Measurements from ENCODE around the gene TOR1B. TPM values are rescaled to one million over a fixed set of nuclear protein-coding genes. Genes with fewer than 3 reads are reported as not detected.
A peak's percentile ranks its signal among the peaks of the same experiment; 100 is the strongest.

The TOR1B gene
- polyA plus RNA-seq, 3 donors from 2014 or later: 23.2 to 45.1 (median 25.8) TPM

DNA sequence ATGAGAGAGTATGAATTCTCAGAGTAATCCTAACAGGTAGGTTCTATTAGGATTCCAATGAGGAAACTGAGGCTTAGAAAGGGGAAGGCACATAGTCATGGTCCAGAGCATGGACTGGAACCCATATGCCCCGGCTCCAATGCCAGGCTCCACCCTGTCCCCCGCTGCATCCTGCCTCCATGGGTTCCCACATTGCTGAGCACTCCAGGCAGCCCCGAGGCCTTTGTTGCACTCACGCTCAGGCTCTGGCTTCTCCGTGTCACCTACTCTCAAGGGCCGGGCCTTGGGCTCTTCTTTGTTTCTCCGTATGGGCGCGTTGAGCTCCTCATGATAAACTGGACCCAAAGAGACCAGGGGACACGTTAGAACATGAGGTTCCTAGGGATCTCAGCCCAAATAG, 26.0 kb downstream of the TOR1B start:
- Mint-ChIP-seq H3K36me3 (peaks cover 11 to 35% (median 20%) of the 10 kb centered on the region in 3 donors), H3K9me3 (no peaks in the 10 kb centered on the region), H3K27ac (no peak overlapping the region)

DNA sequence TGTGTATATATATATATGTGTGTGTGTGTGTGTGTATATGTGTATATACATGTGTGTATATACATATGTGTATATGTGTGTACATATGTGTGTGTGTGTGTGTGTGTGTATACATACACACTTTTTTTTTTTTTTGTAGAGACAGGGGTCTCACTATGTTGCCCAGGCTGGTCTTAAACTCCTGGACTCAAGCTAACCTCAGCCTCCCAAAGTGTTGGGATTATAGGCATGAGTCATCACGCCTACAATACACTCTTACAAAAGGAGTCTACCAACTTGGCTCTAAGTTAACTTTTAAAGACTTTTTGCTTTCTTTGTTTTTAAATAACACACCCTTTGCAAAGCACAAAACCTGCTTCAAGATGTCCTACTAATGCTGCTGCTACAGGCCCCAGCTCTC, 30.0 kb downstream of the TOR1B start:
- Mint-ChIP-seq H3K36me3 (peaks cover 11 to 31% (median 21%) of the 10 kb centered on the region in 3 donors), H3K27ac (peak overlapping the region in 5 of 6 donors; percentile 24 to 96 (median 81)), H3K27me3 (ENCODE audit: low read depth in 3 of 3) (peaks cover 0 to 11% (median 9%) of the 10 kb centered on the region in 3 donors), H3K4me3 (peak overlapping the region in 3 of 5 donors; percentile 97), H3K4me1 (peaks cover 40 to 46% of the 10 kb centered on the region in 2 donors), H3K9me3 (no peaks in the 10 kb centered on the region)
- no peak for DNase-seq

More for the DNA sequence above, 26.0 kb downstream of the TOR1B start:
- H3K4me1 Mint-ChIP-seq: peaks cover 9 to 10% of the 10 kb centered on the region in 2 donors
- peaks cover 2% of the 10 kb centered on the region in 3 donors for H3K27me3 Mint-ChIP-seq (ENCODE audit: low read depth in 3 of 3)
- DNase-seq: no peak
- H3K4me3 Mint-ChIP-seq: no peak overlapping the region

DNA sequence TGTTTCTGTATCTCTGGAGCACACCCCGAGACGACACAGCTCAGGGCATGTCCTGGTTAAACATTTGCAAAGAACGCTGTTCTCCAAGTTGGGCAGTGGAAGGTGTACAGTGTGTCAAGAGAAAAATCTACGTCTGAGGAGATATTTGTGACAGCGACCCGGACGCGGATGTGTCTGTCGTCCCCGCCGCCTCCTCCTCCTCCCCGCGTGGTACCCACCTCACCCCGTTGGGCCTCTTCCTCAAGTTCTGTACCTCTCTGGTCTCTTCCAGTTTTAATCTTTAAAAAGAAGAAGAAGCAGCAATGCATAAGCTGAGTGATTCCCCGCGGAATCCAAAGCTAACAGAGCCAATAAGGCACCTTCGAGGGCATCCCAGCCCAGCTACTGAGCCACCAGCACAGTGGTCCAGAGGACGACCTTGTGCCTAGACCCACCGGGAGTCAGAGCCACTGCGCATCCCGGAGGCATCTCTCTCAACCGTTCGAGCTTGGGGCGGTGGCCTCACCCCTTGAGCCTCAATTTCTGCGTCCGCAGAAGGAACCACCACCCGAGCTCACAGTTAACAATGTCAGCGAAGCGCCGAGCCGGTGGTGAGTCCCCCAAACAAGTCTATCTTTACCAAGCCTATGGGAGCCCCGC, 31.6 kb downstream of the TOR1B start:
- H3K27me3 Mint-ChIP-seq (ENCODE audit: low read depth in 3 of 3): peaks cover 0 to 11% (median 9%) of the 10 kb centered on the region in 3 donors
- H3K9me3 Mint-ChIP-seq: no peaks in the 10 kb centered on the region
- peak overlapping the region; percentile 94 to 99 (median 98) for H3K27ac Mint-ChIP-seq
- peaks cover 6 to 21% (median 15%) of the 10 kb centered on the region in 3 donors for H3K36me3 Mint-ChIP-seq
- peak; percentile 35 to 42 (median 40) for DNase-seq
- peak overlapping the region; percentile 97 to 98 (median 97) for H3K4me3 Mint-ChIP-seq
- H3K4me1 Mint-ChIP-seq: peaks cover 52 to 59% of the 10 kb centered on the region in 2 donors

GRCh38 chr9:129835128-129835859, 32.3 kb downstream of the TOR1B start, which contains the start of the genes C9orf78 and USP20:
TSS of gene C9orf78 (minus strand) at chr9:129835275. CDS start at chr9:129835221, 54 bp downstream.
TSS of gene USP20 (plus strand) at chr9:129835458. CDS start at chr9:129852556, 17,098 bp downstream.
- H3K4me1 Mint-ChIP-seq: peaks cover 55 to 63% of the 10 kb centered on the region in 2 donors
- H3K27ac Mint-ChIP-seq: peak within 1 kb of the TSS; percentile 95 to 99 (median 98)
- peaks cover 0 to 11% (median 9%) of the 10 kb centered on the region in 3 donors for H3K27me3 Mint-ChIP-seq (ENCODE audit: low read depth in 3 of 3)
- peak; percentile 97 to 98 (median 98) for DNase-seq
- peaks cover 3 to 17% (median 11%) of the 10 kb centered on the region in 3 donors for H3K36me3 Mint-ChIP-seq
- H3K4me3 Mint-ChIP-seq: peak within 1 kb of the TSS; percentile 97 to 98 (median 97)
- no peaks in the 10 kb centered on the region for H3K9me3 Mint-ChIP-seq

DNA sequence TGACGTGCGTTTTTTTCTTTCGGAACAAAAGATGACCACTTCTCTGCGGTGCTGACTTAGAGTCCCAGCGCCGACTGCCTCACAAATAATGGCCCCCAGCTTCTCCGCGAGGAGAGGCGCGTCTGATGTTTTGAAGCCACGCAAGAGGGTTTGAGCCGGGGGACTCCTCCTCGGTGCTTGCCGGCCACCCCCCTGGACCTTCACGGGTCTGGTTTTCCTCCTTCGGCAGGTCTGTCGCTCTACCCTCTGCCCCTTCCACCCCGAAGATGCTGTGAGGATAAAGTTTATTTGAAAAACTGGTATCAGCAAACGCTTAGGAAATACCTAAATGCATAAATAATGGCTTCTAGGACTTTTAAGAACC, 32.9 kb downstream of the TOR1B start:
- H3K27ac Mint-ChIP-seq: peak overlapping the region; percentile 93 to 97 (median 96)
- H3K4me3 Mint-ChIP-seq: peak overlapping the region; percentile 94 to 98 (median 96)
- H3K36me3 Mint-ChIP-seq: peaks cover 3 to 14% (median 9%) of the 10 kb centered on the region in 3 donors
- DNase-seq: no peak
- peaks cover 0 to 11% (median 9%) of the 10 kb centered on the region in 3 donors for H3K27me3 Mint-ChIP-seq (ENCODE audit: low read depth in 3 of 3)
- H3K9me3 Mint-ChIP-seq: no peaks in the 10 kb centered on the region
- H3K4me1 Mint-ChIP-seq: peaks cover 56 to 65% of the 10 kb centered on the region in 2 donors

DNA sequence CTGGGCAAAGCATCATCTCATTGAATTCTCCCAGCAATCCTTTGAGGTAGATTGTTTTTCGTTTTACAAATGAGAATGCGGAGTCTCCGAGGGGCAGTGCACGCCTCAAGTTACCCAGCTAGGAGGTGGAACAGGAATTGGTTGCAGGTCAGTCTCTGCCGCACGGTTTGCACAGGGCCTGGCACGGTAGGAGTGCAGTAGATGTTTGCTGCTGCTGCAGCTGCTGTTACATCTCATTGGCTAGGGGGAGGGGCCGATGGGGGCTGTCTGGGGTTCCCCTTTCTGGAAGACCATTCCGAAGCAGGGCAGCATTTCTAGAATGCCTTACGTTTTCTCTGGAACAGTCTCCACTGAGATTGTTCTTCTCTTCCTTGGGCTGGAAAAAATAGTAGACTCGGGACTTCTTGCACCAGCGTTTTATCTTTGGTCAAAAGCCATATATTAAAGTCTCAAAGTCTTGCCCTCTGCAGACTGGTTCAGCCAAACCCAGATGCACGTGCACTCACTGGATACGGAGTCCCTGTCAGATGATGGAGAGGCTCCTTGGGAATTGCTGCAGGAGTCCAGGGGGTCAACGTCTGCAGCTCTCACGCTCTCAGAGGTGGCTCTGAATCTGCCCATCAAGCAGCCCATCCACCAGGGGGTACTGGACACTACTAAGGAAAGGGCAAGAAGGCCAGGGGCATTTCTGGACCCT, 33.5 kb downstream of the TOR1B start:
- H3K36me3 Mint-ChIP-seq: peaks cover 3 to 12% (median 8%) of the 10 kb centered on the region in 3 donors
- DNase-seq: peak in 2 of 3 donors; percentile 7 to 12
- peak overlapping the region; percentile 93 to 97 (median 96) for H3K27ac Mint-ChIP-seq
- H3K4me1 Mint-ChIP-seq: peaks cover 60 to 71% of the 10 kb centered on the region in 2 donors
- H3K4me3 Mint-ChIP-seq: peak overlapping the region; percentile 94 to 98 (median 96)
- H3K9me3 Mint-ChIP-seq: no peaks in the 10 kb centered on the region
- peaks cover 0 to 11% (median 9%) of the 10 kb centered on the region in 3 donors for H3K27me3 Mint-ChIP-seq (ENCODE audit: low read depth in 3 of 3)

DNA sequence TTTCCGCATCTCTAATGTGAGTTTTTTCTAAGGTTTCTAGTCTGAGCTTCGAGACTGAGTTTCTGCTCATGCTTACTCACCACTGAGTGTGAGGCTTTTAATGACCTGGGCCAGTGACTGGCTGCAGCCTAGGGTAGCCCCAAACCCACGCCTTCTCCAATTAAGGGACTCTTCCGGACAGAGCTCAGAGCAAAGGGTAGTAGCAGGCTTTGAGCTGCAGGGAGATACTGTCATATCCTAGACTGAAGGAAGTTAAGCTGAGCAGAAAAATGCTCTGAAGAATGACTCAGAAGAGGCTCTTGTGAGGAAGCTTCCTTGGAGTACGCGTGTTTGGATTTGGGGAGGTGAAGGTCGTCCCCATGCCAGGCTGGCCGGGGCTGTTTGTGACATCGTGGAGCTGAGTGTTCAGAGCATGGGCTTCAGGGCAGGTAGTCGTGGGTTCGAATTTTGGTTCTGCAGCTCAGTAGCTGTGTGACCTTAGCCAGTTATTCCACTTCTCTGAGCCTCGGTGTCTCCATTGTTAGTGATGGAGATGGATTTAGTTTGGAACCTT, 35.8 kb downstream of the TOR1B start:
- peak overlapping the region in 5 of 6 donors; percentile 34 to 79 (median 51) for H3K27ac Mint-ChIP-seq
- H3K4me3 Mint-ChIP-seq: no peak overlapping the region
- peaks cover 55 to 69% of the 10 kb centered on the region in 2 donors for H3K4me1 Mint-ChIP-seq
- peaks cover 0 to 5% (median 5%) of the 10 kb centered on the region in 3 donors for H3K36me3 Mint-ChIP-seq
- peaks cover 0 to 11% (median 9%) of the 10 kb centered on the region in 3 donors for H3K27me3 Mint-ChIP-seq (ENCODE audit: low read depth in 3 of 3)
- no peak for DNase-seq
- H3K9me3 Mint-ChIP-seq: no peaks in the 10 kb centered on the region

GRCh38 chr9:129839324-129840023, 36.5 kb downstream of the TOR1B start:
- DNase-seq: no peak
- Mint-ChIP-seq H3K4me3 (no peak overlapping the region), H3K27ac (peak overlapping the region in 3 of 6 donors; percentile 51 to 79 (median 64)), H3K36me3 (peaks cover 0 to 5% (median 5%) of the 10 kb centered on the region in 3 donors), H3K4me1 (peaks cover 48 to 63% of the 10 kb centered on the region in 2 donors), H3K9me3 (no peaks in the 10 kb centered on the region), H3K27me3 (ENCODE audit: low read depth in 3 of 3) (peaks cover 0 to 11% (median 9%) of the 10 kb centered on the region in 3 donors)

GRCh38 chr9:129840034-129840433, 37.0 kb downstream of the TOR1B start:
- Mint-ChIP-seq H3K27me3 (ENCODE audit: low read depth in 3 of 3) (peaks cover 0 to 6% (median 6%) of the 10 kb centered on the region in 3 donors), H3K4me3 (no peak overlapping the region), H3K9me3 (no peaks in the 10 kb centered on the region), H3K27ac (peak overlapping the region in 1 of 6 donors; percentile 49), H3K4me1 (peaks cover 44 to 59% of the 10 kb centered on the region in 2 donors), H3K36me3 (peaks cover 0 to 5% (median 5%) of the 10 kb centered on the region in 3 donors)
- DNase-seq: no peak

DNA sequence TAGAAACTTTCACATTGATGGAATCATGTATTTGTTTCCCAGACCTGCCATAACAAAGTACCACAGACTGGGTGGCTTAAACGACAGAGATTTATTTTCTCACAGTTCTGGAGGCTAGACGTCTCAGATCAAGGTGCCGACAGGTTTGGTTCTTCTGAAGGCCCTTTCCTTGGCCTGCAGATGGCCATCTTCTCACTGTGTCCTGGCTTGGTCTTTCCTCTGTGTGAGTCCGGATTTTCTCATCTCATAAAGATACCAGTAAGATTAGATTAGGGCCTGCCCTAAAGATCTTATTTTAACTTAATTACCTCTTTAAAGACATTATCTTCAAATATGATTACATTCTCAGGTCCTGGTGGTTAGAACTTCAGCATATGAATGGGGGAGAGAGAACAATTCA, 38.1 kb downstream of the TOR1B start:
- H3K27ac Mint-ChIP-seq: peak overlapping the region in 4 of 6 donors; percentile 4 to 66 (median 54)
- peaks cover 0 to 5% (median 5%) of the 10 kb centered on the region in 3 donors for H3K36me3 Mint-ChIP-seq
- H3K4me1 Mint-ChIP-seq: peaks cover 43 to 59% of the 10 kb centered on the region in 2 donors
- H3K4me3 Mint-ChIP-seq: peak overlapping the region in 1 of 5 donors; percentile 17
- no peaks in the 10 kb centered on the region for H3K9me3 Mint-ChIP-seq
- DNase-seq: no peak
- no peaks in the 10 kb centered on the region for H3K27me3 Mint-ChIP-seq (ENCODE audit: low read depth in 3 of 3)

DNA sequence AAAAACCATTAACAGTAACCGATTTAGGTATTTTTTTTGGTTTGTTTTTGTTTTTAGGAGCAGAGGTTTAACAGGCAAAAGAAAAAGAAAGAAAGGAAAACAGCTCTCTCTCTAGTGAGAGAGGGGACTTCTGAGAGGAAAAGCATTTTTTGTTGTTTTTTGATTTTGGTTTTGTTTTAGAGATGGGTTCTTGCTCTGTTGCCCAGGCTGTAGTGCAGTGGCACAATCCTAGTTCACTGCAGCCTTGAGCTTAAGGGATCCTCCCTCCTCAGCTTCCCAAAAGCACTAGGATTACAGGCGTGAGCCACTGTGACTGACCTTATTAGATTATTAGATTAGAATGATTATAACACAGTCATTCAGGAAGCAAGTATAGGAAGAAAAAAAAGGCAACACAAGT, 42.4 kb downstream of the TOR1B start:
- H3K9me3 Mint-ChIP-seq: no peaks in the 10 kb centered on the region
- H3K27ac Mint-ChIP-seq: peak overlapping the region in 5 of 6 donors; percentile 71 to 88 (median 79)
- no peak for DNase-seq
- H3K4me1 Mint-ChIP-seq: peaks cover 15 to 32% of the 10 kb centered on the region in 2 donors
- H3K27me3 Mint-ChIP-seq (ENCODE audit: low read depth in 3 of 3): no peaks in the 10 kb centered on the region
- no peak overlapping the region for H3K4me3 Mint-ChIP-seq
- peaks cover 0 to 10% (median 7%) of the 10 kb centered on the region in 3 donors for H3K36me3 Mint-ChIP-seq

GRCh38 chr9:129848712-129849441, 45.9 kb downstream of the TOR1B start:
- Mint-ChIP-seq H3K36me3 (peaks cover 12 to 33% (median 29%) of the 10 kb centered on the region in 3 donors), H3K9me3 (no peaks in the 10 kb centered on the region), H3K4me1 (peaks cover 15 to 27% of the 10 kb centered on the region in 2 donors), H3K27ac (no peak overlapping the region), H3K4me3 (no peak overlapping the region), H3K27me3 (ENCODE audit: low read depth in 3 of 3) (peaks cover 0 to 2% (median 0%) of the 10 kb centered on the region in 3 donors)
- DNase-seq: no peak
